ENCODE data around the gene FOXP1. TPM values are rescaled to one million over a fixed set of nuclear protein-coding genes. Genes with fewer than 3 reads are reported as not detected.

Gene FOXP1
- total RNA-seq, 4 donors from 2014 or later, result 169 to 300 (median 202) TPM

DNA sequence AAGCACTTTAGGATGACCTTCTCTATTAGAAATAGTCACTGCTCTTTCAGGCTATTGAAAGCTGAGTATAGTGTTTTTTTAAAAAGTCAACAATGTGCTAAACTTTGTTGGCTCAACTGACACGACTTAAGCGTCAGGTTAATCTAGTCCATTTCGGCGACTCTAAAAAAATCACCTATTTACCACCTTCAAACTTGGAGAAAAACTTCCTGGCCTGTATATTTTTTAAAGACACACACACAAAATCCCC, 517.8 kb downstream of the FOXP1 start:
- no peaks in the 10 kb centered on the region for H3K9me3 ChIP-seq
- WGBS, 2 donors (ENCODE audit: low coverage in 1 of 2), result 4 to 8% methylated on average over 4 of the region's 4 CpGs
- H3K27me3 ChIP-seq, result no peaks in the 10 kb centered on the region
- H3K36me3 ChIP-seq, result no peaks in the 10 kb centered on the region
- H3K4me3 ChIP-seq, result peak overlapping the region; percentile 74 to 85
- ATAC-seq, result no peak
- TF ChIP-seq POLR2AphosphoS5 (IDR thresholded peaks at IDR 0.05) (no peak), EP300 (IDR thresholded peaks at IDR 0.05) (no peak), POLR2A (IDR thresholded peaks at IDR 0.05) (no peak)
- TF ChIP-seq, protein P1, sequence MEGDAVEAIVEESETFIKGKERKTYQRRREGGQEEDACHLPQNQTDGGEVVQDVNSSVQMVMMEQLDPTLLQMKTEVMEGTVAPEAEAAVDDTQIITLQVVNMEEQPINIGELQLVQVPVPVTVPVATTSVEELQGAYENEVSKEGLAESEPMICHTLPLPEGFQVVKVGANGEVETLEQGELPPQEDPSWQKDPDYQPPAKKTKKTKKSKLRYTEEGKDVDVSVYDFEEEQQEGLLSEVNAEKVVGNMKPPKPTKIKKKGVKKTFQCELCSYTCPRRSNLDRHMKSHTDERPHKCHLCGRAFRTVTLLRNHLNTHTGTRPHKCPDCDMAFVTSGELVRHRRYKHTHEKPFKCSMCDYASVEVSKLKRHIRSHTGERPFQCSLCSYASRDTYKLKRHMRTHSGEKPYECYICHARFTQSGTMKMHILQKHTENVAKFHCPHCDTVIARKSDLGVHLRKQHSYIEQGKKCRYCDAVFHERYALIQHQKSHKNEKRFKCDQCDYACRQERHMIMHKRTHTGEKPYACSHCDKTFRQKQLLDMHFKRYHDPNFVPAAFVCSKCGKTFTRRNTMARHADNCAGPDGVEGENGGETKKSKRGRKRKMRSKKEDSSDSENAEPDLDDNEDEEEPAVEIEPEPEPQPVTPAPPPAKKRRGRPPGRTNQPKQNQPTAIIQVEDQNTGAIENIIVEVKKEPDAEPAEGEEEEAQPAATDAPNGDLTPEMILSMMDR (IDR thresholded peaks at IDR 0.05), result no peak
- H3K4me1 ChIP-seq, result peaks cover 11 to 66% (median 28%) of the 10 kb centered on the region in 3 donors
- peak overlapping the region; percentile 94 to 98 (median 96) for H3K27ac ChIP-seq

DNA sequence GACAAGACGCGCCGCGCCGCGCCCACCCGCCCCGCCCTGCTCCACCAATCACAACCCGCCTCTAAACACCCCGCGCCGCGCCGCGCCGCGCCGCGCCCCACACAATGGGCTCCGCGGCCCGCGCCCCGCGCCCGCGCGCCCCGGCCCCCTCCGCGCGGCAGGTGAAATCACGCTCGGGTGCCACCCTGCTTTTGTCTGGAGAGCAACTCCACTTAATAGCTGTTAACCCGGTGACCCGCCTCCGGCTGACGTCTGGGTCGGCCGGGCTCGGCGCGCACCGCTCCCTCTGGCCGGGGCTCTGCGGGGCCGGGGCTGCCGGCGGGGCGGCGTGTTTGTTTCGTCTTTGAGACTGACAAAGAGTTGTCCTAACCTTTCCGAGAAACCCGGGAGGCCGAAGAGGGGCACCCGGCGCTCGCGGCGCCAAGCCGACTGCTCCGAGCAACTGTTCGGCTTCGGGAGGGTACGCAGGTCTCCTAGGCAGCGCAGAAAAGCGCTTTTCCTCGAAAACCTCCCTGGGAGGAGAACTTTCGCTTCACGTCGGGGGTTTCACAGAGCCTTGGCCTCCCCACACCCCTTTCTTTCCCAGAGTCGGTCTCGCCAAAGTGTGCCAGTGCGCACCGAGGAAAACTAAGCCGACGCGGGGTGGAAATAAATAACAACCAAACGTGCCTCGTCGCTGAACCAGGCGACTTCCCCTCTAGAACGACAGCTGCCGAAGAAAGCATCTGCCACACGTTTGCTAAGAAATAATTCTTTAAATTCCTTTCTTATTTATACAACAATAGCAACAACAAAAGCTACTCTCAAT, 518.4 kb downstream of the FOXP1 start:
- Histone ChIP-seq H3K4me1 (peaks cover 11 to 66% (median 23%) of the 10 kb centered on the region in 3 donors), H3K36me3 (no peaks in the 10 kb centered on the region), H3K27me3 (no peaks in the 10 kb centered on the region), H3K9me3 (no peaks in the 10 kb centered on the region), H3K27ac (peak overlapping the region; percentile 94 to 98 (median 96)), H3K4me3 (peak overlapping the region; percentile 74 to 85)
- peak; percentile 75 for ATAC-seq
- no peak for TF ChIP-seq EP300 (IDR thresholded peaks at IDR 0.05)
- TF ChIP-seq, protein P1 (IDR thresholded peaks at IDR 0.05), result no peak
- TF ChIP-seq POLR2AphosphoS5 (IDR thresholded peaks at IDR 0.05), result peak; percentile 16
- 0% methylated on average over 13 of the region's 85 CpGs for whole genome bisulfite sequencing, 2 donors (ENCODE audit: low coverage in 1 of 2)

DNA sequence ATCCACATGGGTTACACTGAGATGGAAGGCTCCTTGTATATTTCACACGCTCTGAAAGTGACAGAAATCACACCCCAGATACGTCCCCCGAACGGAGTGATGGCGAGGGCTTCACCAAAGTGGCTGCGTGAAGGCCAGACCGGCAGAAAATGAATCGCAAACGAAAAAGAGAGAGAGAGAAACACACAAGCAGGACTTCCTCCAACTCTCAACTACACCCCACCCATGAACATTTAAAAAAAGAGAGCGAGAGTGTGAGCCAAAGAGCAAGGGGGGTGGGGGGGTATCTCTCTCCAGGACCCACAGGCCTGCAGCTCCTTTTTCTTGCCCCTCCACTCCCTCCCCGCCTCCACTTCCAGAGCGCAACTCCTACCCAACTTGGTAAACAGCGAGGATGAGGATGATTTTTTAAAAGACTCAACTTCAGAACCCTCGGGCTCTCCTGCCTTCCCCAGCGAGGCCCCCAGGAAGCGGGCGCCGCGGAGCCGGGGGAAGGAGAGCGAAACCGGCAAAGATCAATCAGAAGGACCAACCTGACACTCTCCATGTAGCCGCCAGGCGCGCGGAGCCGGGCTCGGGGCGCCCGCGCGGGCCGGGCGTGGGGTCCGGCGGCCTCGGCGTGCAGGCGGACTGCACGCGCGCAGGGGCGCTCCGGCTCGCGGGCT, 519.1 kb downstream of the FOXP1 start:
- no peaks in the 10 kb centered on the region for H3K9me3 ChIP-seq
- WGBS, 2 donors (ENCODE audit: low coverage in 1 of 2), result 0% methylated on average over 9 to 12 of the region's 46 CpGs
- TF ChIP-seq EP300 (IDR thresholded peaks at IDR 0.05) (no peak), POLR2AphosphoS5 (IDR thresholded peaks at IDR 0.05) (peak; percentile 46), POLR2A (IDR thresholded peaks at IDR 0.05) (peak; percentile 8 to 26)
- TF ChIP-seq, protein P1 (IDR thresholded peaks at IDR 0.05), result peak in 2 of 4 experiments; percentile 32 to 45
- peaks cover 10 to 66% (median 19%) of the 10 kb centered on the region in 3 donors for H3K4me1 ChIP-seq
- ATAC-seq, result peak; percentile 67
- H3K36me3 ChIP-seq, result no peaks in the 10 kb centered on the region
- H3K27me3 ChIP-seq, result no peaks in the 10 kb centered on the region
- H3K27ac ChIP-seq, result peak overlapping the region; percentile 95 to 98 (median 97)
- peak overlapping the region; percentile 74 to 97 for H3K4me3 ChIP-seq

DNA sequence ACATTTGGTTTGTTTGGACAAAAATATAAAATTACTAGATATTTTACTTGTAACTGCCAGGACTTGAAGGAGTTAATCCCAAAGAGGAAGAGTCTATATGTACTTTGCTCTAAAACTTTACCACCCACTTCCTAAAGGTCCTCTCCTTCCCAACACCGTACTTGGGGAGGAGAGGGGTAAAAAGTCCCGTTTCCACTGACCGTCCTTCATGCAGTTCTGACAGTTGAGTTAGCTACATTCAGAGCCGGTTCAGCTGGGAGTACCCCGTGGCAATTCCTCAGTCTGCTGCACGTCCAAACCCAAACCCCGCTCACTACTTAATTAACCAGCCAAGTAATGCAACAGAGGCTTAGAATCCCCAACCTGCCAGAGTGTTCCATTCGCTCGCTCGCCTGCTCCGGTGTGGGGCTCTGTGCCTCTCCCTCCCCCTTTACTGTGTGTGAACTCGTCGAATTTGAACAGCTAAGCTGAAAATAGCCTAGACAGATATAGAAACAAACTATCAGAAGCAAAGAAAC, 519.7 kb downstream of the FOXP1 start:
- Histone ChIP-seq H3K36me3 (no peaks in the 10 kb centered on the region), H3K9me3 (no peaks in the 10 kb centered on the region), H3K4me1 (peaks cover 14 to 66% (median 22%) of the 10 kb centered on the region in 3 donors), H3K4me3 (peak overlapping the region; percentile 74 to 97), H3K27me3 (no peaks in the 10 kb centered on the region), H3K27ac (peak overlapping the region; percentile 95 to 98 (median 97))
- no peak for ATAC-seq
- TF ChIP-seq, protein P1 (IDR thresholded peaks at IDR 0.05), result no peak
- TF ChIP-seq POLR2AphosphoS5 (IDR thresholded peaks at IDR 0.05) (no peak), POLR2A (IDR thresholded peaks at IDR 0.05) (peak in 1 of 2 donors; percentile 20), EP300 (IDR thresholded peaks at IDR 0.05) (no peak)
- WGBS, 2 donors (ENCODE audit: low coverage in 1 of 2), result 0% methylated on average over 3 to 6 of the region's 13 CpGs
